CD4-positive, alpha-beta T cell treated with Interleukin-6 at 100 ng/mL for 8 hours (primary cell): ENCODE results near the gene CCNYL1.
"Not testable (repeated sequence)": the region's sequence is repeated elsewhere in the genome, so short reads cannot be mapped to it uniquely, and the experiment has no call there.

Source experiments
- DNase-seq: peaks from one replicate; pipeline ENCODE4 v3.0.0-alpha.2; 2020; ENCODE audit warnings: mixed read lengths, low spot score

Gene CCNYL1

GRCh38 chr2:207697411-207697810 is 14.0 kb upstream of the CCNYL1 start:
- no peak for DNase-seq

- DNase-seq = no peak
Measured at GRCh38 chr2:207698301-207698700, 13.1 kb upstream of the CCNYL1 start.

DNA sequence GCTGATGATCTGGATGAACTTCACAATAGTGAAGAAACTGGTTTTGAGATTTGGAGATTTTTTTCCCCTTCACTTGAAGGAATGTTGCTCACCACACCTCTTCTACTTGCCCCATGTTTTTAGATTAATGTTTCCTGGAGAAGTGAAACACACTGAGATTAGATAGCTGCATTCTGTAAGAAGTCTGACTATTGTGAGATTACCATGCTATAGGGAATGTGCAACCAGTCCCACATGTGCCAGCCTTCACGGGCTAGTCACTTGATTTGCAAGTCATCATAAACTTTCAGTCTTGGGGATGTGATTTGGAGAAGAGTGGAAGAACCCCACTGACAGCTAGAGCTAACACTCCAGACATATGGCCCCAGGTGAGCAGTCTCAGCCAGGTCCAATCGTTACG is 7.4 kb upstream of the CCNYL1 start:
- no peak for DNase-seq

DNA sequence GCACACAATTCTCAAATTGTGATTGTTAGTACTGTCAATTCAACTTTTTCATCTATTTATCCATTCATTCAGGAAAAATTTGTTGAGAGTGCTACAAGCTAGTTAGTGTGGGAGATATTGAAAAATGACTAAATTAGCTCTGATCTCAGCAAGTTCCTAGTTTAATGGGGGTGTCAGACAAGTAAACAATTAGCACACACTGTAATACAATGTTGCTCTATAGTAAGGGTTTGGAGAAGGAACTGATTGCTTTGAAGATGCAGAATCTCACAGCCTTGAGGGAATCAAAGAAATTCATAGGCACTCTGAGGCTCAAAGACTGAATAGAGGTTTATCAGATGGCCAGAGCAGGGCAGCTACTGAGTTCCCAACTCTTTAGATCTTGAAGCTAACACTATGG is 6.8 kb upstream of the CCNYL1 start:
- DNase-seq = no peak

- no peak for DNase-seq
Measured at GRCh38 chr2:207706936-207707860, 4.2 kb upstream of the CCNYL1 start.

DNA sequence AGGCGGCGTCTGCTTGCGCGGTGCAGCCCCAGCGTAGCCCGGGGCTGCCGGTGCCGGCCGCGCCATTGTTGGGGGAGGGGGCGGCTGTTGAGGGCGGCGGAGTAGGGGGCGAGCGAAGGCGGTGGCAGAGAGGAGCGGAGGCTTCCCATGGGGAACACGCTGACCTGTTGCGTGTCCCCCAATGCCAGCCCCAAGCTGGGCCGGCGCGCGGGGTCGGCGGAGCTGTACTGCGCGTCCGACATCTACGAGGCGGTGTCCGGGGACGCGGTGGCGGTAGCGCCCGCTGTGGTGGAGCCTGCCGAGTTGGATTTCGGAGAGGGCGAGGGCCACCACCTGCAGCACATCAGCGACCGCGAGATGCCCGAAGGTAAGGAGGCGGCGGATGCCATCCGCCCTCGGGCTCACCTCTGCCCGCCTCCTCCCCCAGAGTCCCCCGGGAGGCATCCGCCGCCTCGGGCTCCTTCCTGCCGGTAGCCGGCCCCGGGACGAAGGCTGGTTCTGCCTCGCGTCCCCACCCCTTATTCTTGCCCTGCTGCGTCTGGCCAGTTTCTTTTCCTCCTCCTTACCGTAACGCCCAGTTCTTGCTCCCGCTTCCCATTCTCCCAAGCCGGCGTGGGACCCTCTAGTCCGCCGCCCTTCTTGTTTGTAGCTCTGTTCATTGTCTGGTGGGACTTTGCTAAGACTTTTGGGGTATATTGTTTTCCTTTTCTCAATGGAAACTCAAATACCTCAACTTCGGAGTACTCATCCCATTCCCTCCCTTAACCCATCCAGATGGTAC is 500 bp downstream of the CCNYL1 start:
- DNase-seq = peak; percentile 43

GRCh38 chr2:207716056-207716455 is 4.6 kb downstream of the CCNYL1 start:
- DNase-seq = no peak

GRCh38 chr2:207718521-207718920 is 7.1 kb downstream of the CCNYL1 start:
- no peak for DNase-seq

- no peak for DNase-seq
Measured at GRCh38 chr2:207719008-207719407, 7.6 kb downstream of the CCNYL1 start.

- DNase-seq = not testable (repeated sequence)
Measured at GRCh38 chr2:207719655-207720054, 8.2 kb downstream of the CCNYL1 start.

DNA sequence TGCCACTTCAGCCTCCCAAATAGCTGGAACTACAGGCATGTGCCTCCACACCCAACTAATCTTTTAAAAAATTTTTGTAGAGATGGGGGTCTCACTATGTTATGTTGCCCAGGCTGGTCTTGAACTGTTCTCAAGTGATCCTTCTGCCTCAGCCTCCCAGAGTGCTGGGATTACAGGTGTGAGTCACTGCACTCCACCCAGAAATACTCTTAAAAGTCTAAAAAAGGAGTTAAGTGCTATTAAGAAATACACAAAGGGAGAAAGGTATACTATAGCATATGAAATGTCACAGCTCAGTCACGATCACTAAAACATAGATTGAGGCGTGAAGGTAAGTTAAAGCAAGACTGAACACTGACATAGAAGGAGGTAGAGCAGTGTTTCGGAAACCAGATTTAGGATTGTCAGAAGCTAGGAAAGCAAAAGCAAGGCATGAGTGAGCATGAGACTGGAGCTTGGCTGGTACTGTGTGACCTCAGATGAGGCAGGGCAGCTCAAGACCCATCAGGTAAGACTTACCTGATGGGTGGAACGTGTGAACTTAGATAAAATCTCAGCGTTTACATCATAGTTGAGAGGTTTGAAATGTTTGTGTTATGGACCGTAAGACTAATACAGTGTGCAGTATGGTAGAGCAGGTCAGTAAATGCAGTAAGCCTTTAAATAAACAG is 9.2 kb downstream of the CCNYL1 start:
- DNase-seq = no peak

- no peak for DNase-seq
Measured at GRCh38 chr2:207722773-207723424, 11.5 kb downstream of the CCNYL1 start.

DNA sequence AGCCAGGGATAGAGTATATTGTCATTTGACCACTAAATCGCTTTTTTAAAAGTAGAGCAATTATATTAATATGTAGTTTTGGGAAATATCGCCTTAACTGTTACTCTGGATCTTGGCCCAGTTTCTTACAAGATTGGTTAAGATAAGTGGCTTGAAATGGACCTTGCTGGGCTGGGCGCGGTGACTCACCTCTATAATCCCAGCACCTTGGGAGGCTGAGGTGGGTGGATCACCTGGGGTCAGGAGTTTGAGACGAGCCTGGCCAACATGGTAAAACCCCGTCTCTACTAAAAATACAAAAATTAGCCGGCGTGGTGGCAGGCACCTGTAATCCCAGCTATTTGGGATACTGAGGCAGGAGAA is 12.0 kb downstream of the CCNYL1 start:
- DNase-seq = not testable (repeated sequence)

DNA sequence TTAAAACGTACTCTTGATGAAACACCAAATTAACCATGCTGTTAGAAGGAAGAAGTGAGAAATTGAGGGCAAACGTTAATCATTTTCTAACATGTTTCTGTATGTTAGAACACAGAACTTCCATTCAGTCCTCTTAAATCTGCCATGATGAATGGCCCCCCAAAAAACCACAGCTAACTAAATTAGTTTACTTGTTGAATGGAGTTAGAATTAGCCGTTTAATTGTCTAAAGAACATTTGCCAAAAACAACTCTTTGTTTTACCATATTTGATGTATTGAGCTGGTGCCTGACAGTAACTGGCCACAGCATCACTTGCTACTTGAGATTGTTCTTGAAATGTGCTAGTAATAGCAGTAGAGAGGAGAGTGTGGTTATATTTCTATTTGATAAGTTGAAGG is 12.7 kb downstream of the CCNYL1 start:
- DNase-seq = no peak

GRCh38 chr2:207725873-207726578 is 14.6 kb downstream of the CCNYL1 start:
- peak; percentile 26 for DNase-seq

DNA sequence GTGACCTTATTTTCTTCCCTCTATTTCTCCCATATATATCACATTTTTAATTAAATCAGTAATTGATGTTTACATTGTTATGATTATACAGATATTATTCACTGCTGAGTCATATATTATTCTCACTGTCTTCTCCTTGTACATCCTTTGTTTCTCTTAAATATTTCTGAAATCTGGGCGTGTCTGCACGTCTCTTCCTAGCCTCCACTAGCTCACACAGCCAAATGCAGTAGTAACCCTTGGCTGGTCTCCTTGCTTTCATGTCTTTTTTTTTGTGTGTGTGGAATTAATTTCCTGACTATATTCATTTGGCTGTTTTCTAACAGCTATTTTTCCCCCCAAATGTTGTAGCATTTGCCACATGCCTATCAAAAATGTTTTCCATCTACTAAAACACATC is 15.8 kb downstream of the CCNYL1 start:
- DNase-seq = no peak

GRCh38 chr2:207729465-207729998 is 18.1 kb downstream of the CCNYL1 start:
- no peak for DNase-seq

DNA sequence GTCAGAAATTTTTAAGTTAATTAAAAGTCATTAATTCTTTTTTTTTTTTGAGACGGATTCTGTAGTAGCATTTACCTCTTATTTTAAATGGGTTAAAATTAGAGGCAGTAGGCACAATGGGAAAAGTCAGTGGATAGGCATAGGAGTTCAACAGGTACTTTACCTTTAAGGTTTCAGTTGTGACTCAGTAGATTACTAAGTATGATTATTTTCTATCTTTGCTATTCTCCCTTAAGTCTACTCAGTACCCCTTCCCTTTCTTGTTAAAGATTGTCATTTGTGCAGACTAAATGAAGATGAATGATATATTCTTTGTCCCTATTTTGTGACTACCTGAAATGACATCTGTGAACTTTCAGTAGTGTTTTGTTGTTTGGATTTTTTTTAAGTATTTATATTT is 19.7 kb downstream of the CCNYL1 start:
- no peak for DNase-seq

DNA sequence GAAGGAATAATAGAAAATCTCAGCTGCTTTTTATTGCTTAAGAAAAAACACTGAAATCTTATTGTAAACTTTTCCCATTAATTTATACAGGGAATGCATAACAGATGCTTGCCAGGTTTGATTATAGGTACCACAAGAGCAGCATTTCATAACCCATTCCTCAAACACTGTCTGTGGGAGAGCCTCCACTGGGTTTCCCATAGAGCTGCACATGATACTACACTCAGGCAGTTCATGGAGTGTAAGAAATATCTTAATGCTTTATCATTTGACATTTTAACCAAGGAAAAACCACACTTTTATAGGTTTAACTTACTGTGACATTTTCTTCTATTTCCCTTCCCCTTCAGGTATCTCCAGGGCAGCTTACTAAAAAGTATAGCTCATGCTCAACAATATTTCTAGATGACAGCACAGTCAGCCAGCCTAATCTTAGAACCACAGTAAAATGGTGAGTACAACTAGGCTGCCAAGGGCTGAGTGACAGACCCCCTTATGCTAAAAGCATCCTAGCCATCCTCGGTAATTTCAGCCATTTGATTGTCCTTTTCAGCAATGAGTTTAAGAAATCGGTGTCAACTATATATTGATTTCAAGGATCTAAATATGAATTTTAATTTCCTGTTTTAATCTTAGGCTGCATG is 22.3 kb downstream of the CCNYL1 start:
- no peak for DNase-seq

GRCh38 chr2:207734264-207734635 is 22.8 kb downstream of the CCNYL1 start:
- DNase-seq = no peak
